HG02678 (cell line): Measurements from ENCODE around the gene DPP6.

Experiments used
- ATAC-seq: cut with Tn5 transposase; IDR thresholded peaks from one replicate; pipeline ENCODE4 v1.9.1; 2021; ENCODE audit warnings: mild to moderate bottlenecking, moderate library complexity; ENCODE audit not compliant: unreplicated experiment

Gene DPP6

GRCh38 chr7:154394804-154395203, 342.6 kb downstream of the DPP6 start:
- ATAC-seq, result no peak

GRCh38 chr7:154406312-154406711, 354.1 kb downstream of the DPP6 start:
- ATAC-seq, result no peak

- ATAC-seq, result no peak
These were observed 357.6 kb downstream of the DPP6 start for GRCh38 chr7:154409703-154410311.

GRCh38 chr7:154412105-154412504, 359.9 kb downstream of the DPP6 start:
- ATAC-seq, result no peak

GRCh38 chr7:154415709-154416399, 363.7 kb downstream of the DPP6 start:
- no peak for ATAC-seq

GRCh38 chr7:154416714-154417113, 364.5 kb downstream of the DPP6 start:
- ATAC-seq, result no peak

- no peak for ATAC-seq
These were observed 367.1 kb downstream of the DPP6 start for GRCh38 chr7:154419344-154419743.

GRCh38 chr7:154423231-154423630, 371.0 kb downstream of the DPP6 start:
- ATAC-seq, result no peak

- no peak for ATAC-seq
These were observed 372.2 kb downstream of the DPP6 start for GRCh38 chr7:154424350-154424749.

- no peak for ATAC-seq
These were observed 373.1 kb downstream of the DPP6 start for GRCh38 chr7:154425271-154425670.

- no peak for ATAC-seq
These were observed 374.6 kb downstream of the DPP6 start for GRCh38 chr7:154426778-154427177.

- ATAC-seq, result no peak
These were observed 375.3 kb downstream of the DPP6 start for GRCh38 chr7:154427533-154427932.

GRCh38 chr7:154429666-154430404, 377.6 kb downstream of the DPP6 start:
- no peak for ATAC-seq

GRCh38 chr7:154430640-154431039, 378.4 kb downstream of the DPP6 start:
- ATAC-seq, result no peak

GRCh38 chr7:154431045-154431444, 378.8 kb downstream of the DPP6 start:
- ATAC-seq, result no peak

- no peak for ATAC-seq
These were observed 381.7 kb downstream of the DPP6 start for GRCh38 chr7:154433632-154434598.

- ATAC-seq, result no peak
These were observed 384.4 kb downstream of the DPP6 start for GRCh38 chr7:154436560-154436959.

- no peak for ATAC-seq
These were observed 385.0 kb downstream of the DPP6 start for GRCh38 chr7:154437234-154437633.

- ATAC-seq, result no peak
These were observed 386.6 kb downstream of the DPP6 start for GRCh38 chr7:154438571-154439367.

GRCh38 chr7:154440058-154440457, 387.9 kb downstream of the DPP6 start:
- no peak for ATAC-seq
